NOMO-1 treated with DMSO at 0.1 percent for 48 hours (cell line): ENCODE results near the gene PLCB1.

Experiments used
- DNase-seq: peaks from one replicate; lab custom pipeline; 2025; ENCODE audit not compliant: unreplicated experiment; lab: John Stamatoyannopoulos, UW

PLCB1 gene

GRCh38 chr20:8909596-8909995 lies 777.5 kb downstream of the PLCB1 start:
- DNase-seq = no peak

GRCh38 chr20:8912096-8912495 lies 780.0 kb downstream of the PLCB1 start:
- DNase-seq = no peak

- DNase-seq = no peak
Observed at GRCh38 chr20:8912731-8913130, 780.7 kb downstream of the PLCB1 start.

GRCh38 chr20:8913456-8913855 lies 781.4 kb downstream of the PLCB1 start:
- no peak for DNase-seq

GRCh38 chr20:8914421-8914820 lies 782.4 kb downstream of the PLCB1 start:
- DNase-seq = no peak

GRCh38 chr20:8917084-8917483 lies 785.0 kb downstream of the PLCB1 start:
- no peak for DNase-seq

- DNase-seq = no peak
Observed at GRCh38 chr20:8918145-8918544, 786.1 kb downstream of the PLCB1 start.

- no peak for DNase-seq
Observed at GRCh38 chr20:8924539-8924938, 792.5 kb downstream of the PLCB1 start.

- no peak for DNase-seq
Observed at GRCh38 chr20:8930726-8931125, 798.7 kb downstream of the PLCB1 start.

- DNase-seq = no peak
Observed at GRCh38 chr20:8932192-8933165, 800.4 kb downstream of the PLCB1 start.

- DNase-seq = no peak
Observed at GRCh38 chr20:8933381-8933807, 801.3 kb downstream of the PLCB1 start.

- DNase-seq = no peak
Observed at GRCh38 chr20:8934362-8934761, 802.3 kb downstream of the PLCB1 start.
